Measurements from ENCODE around the gene ABT1.
"Not testable (repeated sequence)": the region's sequence is repeated elsewhere in the genome, so short reads cannot be mapped to it uniquely, and the experiment has no call there.

The ABT1 gene

GRCh38 chr6:26596579-26597388 lies at the start of gene ABT1:
ABT1 (plus strand) TSS chr6:26596953; CDS start chr6:26596983, 30 bp downstream.
- peak; percentile 94 for DNase-seq

- not testable (repeated sequence) for DNase-seq
These were observed 49.4 kb upstream of the ABT1 start for GRCh38 chr6:26547363-26547762.

DNA sequence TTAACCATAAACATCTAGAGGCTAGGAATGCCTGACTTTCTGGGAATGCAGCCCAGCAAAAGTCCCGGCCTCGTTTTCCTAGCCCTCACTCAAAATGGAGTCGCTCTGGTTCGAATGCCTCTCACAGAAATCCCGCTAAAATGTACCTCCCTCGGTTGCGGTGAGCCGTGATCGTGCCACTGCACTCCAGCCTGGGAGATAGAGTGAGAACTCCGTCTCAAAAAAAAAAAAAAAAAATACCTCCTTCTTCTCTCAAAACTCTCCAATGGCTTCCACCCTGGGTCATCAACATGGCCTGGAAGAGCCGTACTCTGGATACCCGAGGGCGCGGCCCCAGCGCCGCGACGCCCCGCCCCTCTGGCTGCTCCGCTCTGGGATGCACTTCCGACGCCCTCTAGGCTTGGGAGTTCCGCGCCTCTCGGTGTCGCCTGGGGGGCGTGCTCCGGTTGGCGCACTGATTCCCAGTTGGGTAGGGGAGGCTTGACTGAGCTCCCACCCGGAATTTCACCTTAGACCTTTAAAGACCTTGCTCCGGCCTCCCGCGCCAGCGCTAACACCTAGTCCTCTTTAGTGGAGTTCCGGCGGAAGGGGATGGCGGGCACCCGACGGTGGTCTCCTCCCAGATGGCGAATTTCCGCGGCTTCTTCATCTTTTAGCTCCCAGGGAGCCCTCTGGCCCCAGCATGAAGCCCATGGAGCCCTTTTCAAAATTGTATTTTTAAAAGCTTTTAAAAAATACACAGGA lies 46.3 kb upstream of the ABT1 start:
- no peak for DNase-seq

DNA sequence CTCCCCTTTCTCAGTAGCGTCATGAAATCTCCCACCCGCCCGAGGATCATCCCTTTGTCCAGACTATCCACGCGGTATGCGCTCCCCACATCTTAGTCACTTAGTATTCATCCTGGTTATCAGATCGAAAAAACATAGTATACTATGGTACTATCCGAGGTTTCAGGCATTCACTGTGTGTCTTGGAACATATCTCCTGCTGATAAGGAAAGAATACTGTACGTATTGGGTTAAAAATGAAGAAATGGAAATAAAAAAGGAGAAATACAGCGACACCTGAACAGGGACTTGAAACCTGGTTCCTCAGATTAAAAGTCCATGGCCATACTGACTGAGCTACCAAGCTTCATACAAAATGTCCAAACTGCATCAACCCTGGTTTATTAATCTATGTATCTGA lies 44.5 kb upstream of the ABT1 start:
- DNase-seq, result no peak

DNA sequence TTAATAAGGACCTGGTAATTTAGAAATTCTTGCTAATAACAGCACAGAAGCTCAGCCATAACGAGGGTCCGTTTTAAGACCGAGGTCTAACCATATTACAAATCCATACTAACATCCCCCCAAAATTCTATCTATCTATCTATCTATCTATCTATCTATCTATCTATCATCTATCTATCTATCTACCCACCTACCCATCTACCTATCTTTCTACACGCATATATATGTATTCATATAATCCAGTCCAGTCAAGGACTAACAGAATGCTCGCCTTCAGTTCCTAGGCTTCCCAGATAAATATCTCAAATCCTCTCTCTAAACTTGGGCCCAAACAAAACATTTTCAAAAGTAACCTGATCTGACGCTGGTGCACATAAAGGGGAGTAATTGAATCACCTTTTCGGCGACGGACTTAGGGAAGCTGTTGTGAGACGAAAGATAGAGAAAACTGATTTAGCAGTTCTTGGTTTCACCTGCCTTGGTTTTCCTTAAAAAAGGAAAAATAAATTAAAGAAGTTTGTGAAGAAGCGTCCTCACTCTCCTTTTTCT lies 44.0 kb upstream of the ABT1 start:
- no peak for DNase-seq

GRCh38 chr6:26553264-26553634 lies 43.5 kb upstream of the ABT1 start:
- peak; percentile 41 for DNase-seq

- peak; percentile 81 for DNase-seq
These were observed 42.9 kb upstream of the ABT1 start for GRCh38 chr6:26553635-26554446.

DNA sequence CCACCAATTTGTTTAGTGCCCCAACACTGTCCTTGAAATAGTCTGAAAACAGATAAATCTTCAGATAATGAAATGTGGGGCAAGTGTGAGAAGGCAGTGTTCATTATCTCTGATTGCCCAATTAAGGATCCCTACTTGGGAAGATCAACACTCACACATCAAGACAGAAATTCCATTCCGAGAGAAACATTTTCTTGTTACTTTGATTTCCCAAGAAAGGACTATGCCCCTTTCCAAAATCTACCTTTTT lies 42.4 kb upstream of the ABT1 start:
- no peak for DNase-seq

DNA sequence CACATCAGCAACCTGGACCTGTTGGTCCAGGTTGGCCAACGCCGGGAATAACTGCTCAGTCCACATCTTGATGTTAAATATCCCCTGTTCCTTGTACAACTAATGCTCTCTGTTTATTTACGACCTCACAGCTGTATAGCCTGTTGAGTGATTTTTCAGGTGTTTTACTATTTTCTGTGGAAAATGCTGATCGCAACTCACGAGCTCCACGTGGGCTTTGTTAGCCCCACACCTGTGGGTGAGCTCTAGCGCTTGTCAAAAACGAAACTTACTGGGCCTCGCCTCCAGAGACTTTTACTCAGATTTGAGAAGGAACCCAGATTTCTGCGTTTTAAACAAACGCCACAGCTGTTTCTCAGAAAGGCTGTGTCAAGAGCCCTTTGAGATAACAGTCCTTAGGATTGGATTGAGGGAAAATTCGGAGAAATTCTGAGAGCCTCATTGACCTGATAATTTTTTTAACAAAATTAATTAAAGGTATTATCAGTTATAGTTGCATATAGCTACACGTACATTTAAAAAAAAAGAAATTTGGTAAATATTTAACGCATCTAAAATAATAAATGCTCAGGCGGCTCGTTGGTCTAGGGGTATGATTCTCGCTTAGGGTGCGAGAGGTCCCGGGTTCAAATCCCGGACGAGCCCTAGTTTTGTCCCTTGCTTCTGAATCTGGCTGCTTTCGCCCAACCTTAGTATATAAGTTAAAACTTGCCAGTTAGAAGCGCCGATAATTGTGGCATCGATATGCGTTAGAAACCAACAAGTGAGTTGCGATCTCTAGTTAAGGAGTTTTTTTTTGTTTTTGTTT lies 41.9 kb upstream of the ABT1 start:
- DNase-seq, result no peak

DNA sequence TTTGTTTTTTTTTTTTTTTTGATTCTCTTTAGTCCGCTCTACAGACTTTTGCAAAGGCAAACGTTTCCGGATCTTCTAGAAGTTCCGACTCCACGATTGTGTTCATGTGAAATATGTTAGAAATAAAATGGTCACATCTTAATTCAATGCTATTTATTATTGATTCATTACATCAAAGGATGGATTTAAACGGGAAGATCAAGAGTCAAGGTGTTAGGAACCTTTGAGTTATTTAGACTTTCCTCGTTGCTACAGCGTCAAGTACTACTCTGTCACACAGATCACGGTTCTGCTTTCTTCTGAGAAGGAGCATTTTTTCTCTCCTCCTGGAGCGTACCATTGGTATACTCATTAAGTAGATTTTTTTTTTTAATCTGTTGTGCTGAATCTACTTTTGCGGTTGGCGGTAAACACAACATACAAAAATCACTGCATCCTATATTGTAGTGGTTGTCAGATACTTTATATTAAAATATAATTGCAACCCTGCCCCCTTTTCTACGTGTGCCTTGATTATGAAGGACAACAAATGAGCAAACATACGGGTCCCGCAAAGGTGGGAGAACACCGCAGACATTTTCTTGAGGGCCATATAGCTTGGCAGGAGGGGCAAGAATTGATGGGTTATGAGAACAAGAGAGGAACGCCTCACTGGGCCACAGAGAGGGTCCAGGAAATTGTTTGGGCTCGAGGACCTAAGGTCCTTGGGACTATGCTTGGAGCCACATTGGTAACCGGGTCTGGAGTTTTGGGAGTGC lies 41.1 kb upstream of the ABT1 start:
- DNase-seq, result no peak

- peak; percentile 84 for DNase-seq
These were observed 40.3 kb upstream of the ABT1 start for GRCh38 chr6:26556263-26557070.

GRCh38 chr6:26561533-26562466 lies 35.0 kb upstream of the ABT1 start:
- no peak for DNase-seq

- no peak for DNase-seq
These were observed 33.3 kb upstream of the ABT1 start for GRCh38 chr6:26563488-26563887.

- DNase-seq, result peak; percentile 57
These were observed 27.9 kb upstream of the ABT1 start for GRCh38 chr6:26568601-26569432.

DNA sequence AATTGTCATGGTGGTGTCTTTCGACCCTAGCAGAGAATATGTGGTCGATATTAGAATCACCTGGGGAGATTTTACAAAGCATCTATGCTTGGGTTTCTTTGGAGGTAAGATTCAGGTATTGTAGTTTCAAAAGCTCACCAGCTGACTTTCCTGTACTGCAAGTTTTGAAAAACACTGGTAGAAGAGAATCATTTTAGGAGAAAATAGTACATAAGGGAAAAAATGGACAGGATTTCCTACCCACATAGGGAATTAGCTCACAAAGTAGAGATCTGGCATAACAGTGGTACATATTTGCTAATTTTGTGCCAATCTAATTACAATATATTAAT lies 27.4 kb upstream of the ABT1 start:
- no peak for DNase-seq

DNA sequence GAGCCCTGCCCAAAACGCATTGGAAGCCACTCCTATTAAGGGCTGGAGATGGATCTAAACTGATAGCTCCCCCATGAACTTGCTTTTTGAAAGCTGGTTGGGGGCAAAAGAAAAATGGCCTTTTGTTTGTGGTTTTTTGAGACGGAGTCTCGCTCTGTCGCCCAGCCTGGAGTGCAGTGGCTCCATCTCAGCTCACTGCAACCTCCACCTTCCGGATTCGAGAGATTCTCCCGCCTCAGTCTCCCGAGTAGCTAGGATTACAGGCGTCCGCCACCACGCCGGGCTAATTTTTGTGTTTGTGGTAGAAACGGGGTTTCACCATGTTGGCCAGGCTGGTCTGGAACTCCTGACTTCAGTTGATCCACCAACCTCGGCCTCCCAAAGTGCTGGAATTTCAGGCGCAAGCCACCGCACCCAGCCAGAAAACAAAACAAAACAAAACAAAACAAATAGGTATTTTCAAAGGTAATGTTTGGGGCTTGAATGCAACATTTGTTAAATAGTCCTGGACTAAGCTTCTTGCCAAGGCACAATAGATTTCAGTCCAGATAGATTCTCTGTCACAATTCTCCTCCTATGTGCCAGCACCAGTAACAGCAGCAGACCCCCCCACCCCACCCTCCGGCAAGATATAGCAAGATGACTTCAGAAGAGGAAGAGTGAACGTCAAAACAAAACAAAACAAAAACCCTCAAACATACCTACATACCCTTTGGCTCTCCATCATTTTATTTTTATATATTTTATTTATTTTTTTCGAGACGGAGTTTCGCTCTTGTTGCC lies 26.5 kb upstream of the ABT1 start:
- DNase-seq, result no peak

GRCh38 chr6:26571592-26572296 lies 25.0 kb upstream of the ABT1 start:
- DNase-seq, result peak; percentile 73
